WI38 (cell line): ENCODE data around the gene EPN2.
A peak's percentile ranks its signal among the peaks of the same experiment; 100 is the strongest.

Experiments
- H3K4me3 ChIP-seq: 2 replicates; pipeline ENCODE4 v1.5.1; 2011; ENCODE audit warnings: low read depth, mild to moderate bottlenecking, control low read depth, low read length
- CTCF ChIP-seq: IDR thresholded peaks from 2 replicates; pipeline ENCODE4 v1.5.1; 2012; ENCODE audit warnings: low read depth, mild to moderate bottlenecking, control low read depth, low read length

The EPN2 gene

DNA sequence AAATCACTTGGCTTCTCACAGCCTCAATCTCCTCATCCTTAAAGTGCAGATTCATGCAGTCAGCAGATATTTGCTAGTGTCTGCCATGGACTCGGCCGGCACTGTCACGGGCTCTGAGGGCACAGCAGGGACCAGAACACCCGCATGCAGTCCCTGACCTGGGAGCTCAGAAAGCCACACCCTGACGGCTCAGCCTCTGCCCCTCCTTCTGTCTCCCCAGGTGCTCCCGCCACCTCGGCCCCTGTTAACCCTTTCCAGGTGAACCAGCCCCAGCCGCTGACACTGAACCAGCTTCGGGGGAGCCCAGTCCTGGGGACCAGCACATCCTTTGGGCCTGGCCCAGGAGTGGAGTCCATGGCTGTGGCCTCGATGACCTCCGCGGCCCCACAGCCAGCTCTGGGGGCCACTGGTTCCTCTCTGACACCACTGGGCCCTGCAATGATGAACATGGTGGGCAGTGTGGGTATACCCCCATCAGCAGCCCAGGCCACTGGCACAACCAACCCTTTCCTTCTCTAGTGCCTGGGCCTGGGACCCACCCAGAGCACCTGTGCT, 96.6 kb downstream of the EPN2 start:
- no peak overlapping the region for H3K4me3 ChIP-seq
- no peak for TF ChIP-seq CTCF

DNA sequence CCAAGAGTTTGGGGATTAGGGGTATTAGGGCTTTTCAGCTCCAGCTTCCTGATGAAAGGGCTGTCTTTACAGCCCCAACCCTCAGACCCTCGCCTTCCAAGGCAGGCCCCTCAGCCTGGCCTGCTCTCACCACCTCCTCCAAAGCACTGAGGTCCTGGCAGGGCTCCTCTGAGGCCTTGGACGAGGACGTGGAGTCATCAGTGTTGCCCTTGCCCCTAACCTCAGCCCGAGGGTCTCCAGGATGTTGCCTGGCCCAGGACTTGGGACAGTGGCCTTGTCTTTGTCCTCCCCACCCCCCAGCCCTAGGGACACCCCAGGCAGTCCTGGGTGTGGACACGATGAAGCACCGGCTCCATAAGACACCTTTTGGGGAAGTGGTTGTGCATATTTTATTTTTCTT, 97.2 kb downstream of the EPN2 start:
- no peak for TF ChIP-seq CTCF
- H3K4me3 ChIP-seq, result no peak overlapping the region

GRCh38 chr17:19335951-19336631, 98.9 kb downstream of the EPN2 start:
- no peak overlapping the region for H3K4me3 ChIP-seq
- no peak for TF ChIP-seq CTCF

- TF ChIP-seq CTCF, result no peak
- H3K4me3 ChIP-seq, result no peak overlapping the region
These were observed 100.0 kb downstream of the EPN2 start for GRCh38 chr17:19336938-19337711.

- no peak overlapping the region for H3K4me3 ChIP-seq
- no peak for TF ChIP-seq CTCF
These were observed 100.5 kb downstream of the EPN2 start for GRCh38 chr17:19337712-19338023.

DNA sequence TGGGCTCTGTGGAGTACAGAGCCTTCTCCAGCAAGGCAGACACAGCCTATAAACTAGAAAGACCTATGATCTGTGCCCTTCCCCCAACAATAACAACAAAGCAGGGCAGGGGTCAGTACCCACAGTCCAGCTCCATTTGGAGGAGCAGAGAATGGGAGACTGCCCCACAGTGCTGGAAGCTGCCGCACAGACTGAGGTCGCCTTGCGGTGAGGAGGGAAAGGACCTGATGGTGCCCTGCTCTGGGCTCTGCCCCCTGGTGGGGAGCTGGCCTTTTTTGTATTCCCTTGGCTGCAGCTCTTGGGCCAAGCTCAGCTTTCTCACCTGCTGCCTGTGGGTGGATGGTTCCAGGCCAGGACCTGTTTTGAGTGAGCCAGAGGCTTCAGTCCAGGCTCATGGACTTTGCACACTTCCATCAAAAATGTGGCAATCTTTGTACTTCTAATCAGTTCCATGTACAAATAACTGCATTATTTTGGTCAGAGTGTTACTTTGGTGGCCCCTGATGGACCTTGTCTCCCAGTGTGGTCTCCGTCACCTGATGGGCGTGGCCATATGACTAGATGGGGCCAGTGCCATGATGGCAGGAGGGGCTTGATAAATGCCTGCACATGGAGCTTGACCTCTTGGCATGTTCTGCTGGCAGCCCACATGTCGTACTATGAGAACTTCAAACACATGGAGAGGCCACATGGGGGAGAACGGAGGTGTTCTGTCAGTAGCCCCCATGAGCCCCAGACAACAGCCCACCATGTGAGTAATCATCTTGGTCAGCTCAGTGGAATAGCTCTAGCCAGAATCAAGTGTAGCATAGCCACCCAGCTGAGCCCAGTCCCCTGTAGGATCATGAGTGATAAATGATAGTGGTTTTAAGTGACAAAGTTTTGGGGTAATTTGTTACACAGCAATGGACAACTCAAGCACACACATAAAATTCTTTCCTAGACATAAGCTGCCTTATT, 101.1 kb downstream of the EPN2 start:
- peak; percentile 34; the same call in 1 of the 2 replicates for TF ChIP-seq CTCF
- no peak overlapping the region for H3K4me3 ChIP-seq
